Osteoblast (primary cell): ENCODE measurements around the gene CIC. TPM values are rescaled to one million over a fixed set of nuclear protein-coding genes. Genes with fewer than 3 reads are reported as not detected.
"Not testable (repeated sequence)": the region's sequence is repeated elsewhere in the genome, so short reads cannot be mapped to it uniquely, and the experiment has no call there.

Experiments used
- DNase-seq: peaks from one replicate; pipeline ENCODE4 v3.0.0; 2011; ENCODE audit warnings: low spot score, mixed read lengths; ENCODE audit not compliant: insufficient read length; ENCODE audit errors: missing footprints
- H2AFZ ChIP-seq: 2 replicates; pipeline ENCODE4 v1.6.0; 2011; ENCODE audit warnings: mild to moderate bottlenecking, low read length
- H3K27ac ChIP-seq: 2 replicates; pipeline ENCODE4 v1.5.1; 2011; ENCODE audit warnings: mild to moderate bottlenecking, low read depth, low read length, moderate library complexity
- H3K27me3 ChIP-seq: 2 replicates; pipeline ENCODE4 v1.6.0; 2012; ENCODE audit warnings: mild to moderate bottlenecking, control low read depth, inconsistent platforms, low read length, moderate library complexity; ENCODE audit not compliant: insufficient read depth
- H3K36me3 ChIP-seq: 2 replicates; pipeline ENCODE4 v1.5.1; 2011; ENCODE audit warnings: mild to moderate bottlenecking, low read length, control low read depth, moderate library complexity; ENCODE audit not compliant: insufficient read depth
- H3K4me1 ChIP-seq: 2 replicates; pipeline ENCODE4 v1.5.1; 2011; ENCODE audit warnings: mild to moderate bottlenecking, low read length, control low read depth, moderate library complexity; ENCODE audit not compliant: insufficient read depth
- H3K4me2 ChIP-seq: 2 replicates; pipeline ENCODE4 v1.6.0; 2011; ENCODE audit warnings: mild to moderate bottlenecking, low read length; ENCODE audit not compliant: insufficient read depth
- H3K4me3 ChIP-seq: fragments of 200-600 bp; sonication (generic); 3 replicates; pipeline ENCODE4 v1.5.1; 2012; ENCODE audit warnings: mild to moderate bottlenecking, low read length, inconsistent platforms; ENCODE audit not compliant: insufficient read depth
- H3K79me2 ChIP-seq: 2 replicates; pipeline ENCODE4 v1.6.0; 2012; ENCODE audit warnings: mild to moderate bottlenecking, low read length, control low read depth, inconsistent platforms; ENCODE audit not compliant: insufficient read depth
- H3K9me3 ChIP-seq: 2 replicates; pipeline ENCODE4 v1.5.1; 2011; ENCODE audit warnings: low read depth, low read length, control low read depth
- H4K20me1 ChIP-seq: 2 replicates; pipeline ENCODE4 v1.6.0; 2012; ENCODE audit warnings: mild to moderate bottlenecking, low read length, control low read depth; ENCODE audit not compliant: insufficient read depth
- total RNA-seq: library from RNA; depleted of rRNA; stranded (reverse); fragments of >200 nt; gene quantifications from 2 replicates; pipeline ENCODE4 v1.2.3, GENCODE V29; 2012
- TF ChIP-seq, protein P1 (sequence below): IDR thresholded peaks from 2 replicates; pipeline ENCODE4 v1.5.1; 2011; ENCODE audit warnings: mild to moderate bottlenecking, low read depth, low read length, moderate library complexity; ENCODE audit errors: extremely low read depth

Gene CIC
- total RNA-seq, 1 donor = 39.1 TPM

DNA sequence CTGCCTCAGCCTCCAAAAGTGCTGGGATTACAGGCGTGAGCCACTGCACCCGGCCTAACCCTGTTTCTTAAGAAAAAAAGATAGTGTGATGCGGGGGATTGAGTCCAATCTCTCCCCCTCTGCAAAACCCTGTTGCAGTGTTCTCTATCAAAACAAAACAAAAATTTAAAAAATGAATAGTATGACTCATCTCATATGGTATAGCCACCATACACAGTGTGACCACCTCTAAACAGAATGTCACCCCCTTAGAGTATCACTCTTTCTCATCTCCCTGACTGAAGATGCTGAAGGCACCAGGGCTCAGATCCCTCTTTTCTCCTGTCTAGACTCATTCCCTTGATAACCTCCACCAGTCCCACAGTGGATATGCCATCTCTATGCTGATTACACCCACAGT is 7.3 kb upstream of the CIC start:
- no peak overlapping the region for H3K4me3 ChIP-seq
- H3K79me2 ChIP-seq = no peaks in the 10 kb centered on the region
- H3K9me3 ChIP-seq = no peaks in the 10 kb centered on the region
- no peak overlapping the region for H3K27ac ChIP-seq
- no peaks in the 10 kb centered on the region for H4K20me1 ChIP-seq
- TF ChIP-seq, protein P1, sequence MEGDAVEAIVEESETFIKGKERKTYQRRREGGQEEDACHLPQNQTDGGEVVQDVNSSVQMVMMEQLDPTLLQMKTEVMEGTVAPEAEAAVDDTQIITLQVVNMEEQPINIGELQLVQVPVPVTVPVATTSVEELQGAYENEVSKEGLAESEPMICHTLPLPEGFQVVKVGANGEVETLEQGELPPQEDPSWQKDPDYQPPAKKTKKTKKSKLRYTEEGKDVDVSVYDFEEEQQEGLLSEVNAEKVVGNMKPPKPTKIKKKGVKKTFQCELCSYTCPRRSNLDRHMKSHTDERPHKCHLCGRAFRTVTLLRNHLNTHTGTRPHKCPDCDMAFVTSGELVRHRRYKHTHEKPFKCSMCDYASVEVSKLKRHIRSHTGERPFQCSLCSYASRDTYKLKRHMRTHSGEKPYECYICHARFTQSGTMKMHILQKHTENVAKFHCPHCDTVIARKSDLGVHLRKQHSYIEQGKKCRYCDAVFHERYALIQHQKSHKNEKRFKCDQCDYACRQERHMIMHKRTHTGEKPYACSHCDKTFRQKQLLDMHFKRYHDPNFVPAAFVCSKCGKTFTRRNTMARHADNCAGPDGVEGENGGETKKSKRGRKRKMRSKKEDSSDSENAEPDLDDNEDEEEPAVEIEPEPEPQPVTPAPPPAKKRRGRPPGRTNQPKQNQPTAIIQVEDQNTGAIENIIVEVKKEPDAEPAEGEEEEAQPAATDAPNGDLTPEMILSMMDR = no peak
- H3K4me1 ChIP-seq = no peaks in the 10 kb centered on the region
- no peak overlapping the region for H3K4me2 ChIP-seq
- no peak for DNase-seq
- H2AFZ ChIP-seq = no peak overlapping the region
- H3K36me3 ChIP-seq = no peaks in the 10 kb centered on the region
- no peaks in the 10 kb centered on the region for H3K27me3 ChIP-seq

DNA sequence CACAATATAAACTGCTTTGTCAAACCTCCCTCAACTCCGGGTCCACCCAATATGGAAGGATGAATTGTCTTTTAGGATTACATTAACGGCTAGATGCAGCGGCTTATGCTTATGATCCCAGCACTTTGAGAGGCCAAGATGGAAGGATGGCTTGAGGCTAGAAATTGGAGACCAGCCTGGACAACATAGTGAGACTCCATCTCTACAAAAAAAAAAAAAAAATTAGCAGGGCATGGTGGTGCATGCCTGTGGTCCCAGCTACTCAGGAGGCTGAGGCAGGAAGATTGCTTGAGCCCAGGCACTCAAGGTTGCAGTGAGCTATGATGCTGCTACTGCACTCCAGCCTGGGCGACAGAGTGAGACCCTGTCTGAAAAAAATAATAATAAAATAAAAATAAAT is 2.9 kb upstream of the CIC start:
- not testable (repeated sequence) for H3K4me3 ChIP-seq

DNA sequence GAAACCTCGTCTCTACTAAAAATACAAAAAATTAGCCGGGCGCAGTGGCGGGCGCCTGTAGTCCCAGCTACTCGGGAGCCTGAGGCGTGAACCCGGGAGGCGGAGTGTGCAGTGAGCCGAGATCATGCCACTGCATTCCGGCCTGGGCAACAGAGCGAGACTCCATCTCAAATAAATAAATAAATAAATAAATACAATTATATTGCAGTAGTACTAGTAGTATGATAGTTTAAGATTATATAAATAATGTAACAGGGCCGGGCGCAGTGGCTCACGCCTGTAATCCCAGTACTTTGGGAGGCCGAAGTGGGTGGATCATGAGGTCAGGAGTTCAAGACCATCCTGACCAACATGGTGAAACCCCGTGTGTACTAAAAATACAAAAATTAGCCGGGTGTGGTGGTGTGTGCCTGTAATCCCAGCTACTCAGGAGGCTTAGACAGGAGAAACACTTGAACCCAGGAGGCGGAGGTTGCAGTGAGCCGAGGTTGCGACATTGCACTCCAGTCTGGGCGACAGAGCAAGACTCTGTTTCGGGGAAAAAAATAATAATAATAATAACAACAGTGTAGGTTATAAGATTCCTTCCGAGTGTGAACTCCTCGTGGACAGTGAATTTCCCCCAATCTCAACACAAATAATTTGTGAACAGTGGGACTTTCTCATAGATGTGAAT is 2.0 kb upstream of the CIC start:
- not testable (repeated sequence) for H3K27me3 ChIP-seq, DNase-seq, H3K36me3 ChIP-seq, H3K27ac ChIP-seq, H4K20me1 ChIP-seq, H3K4me3 ChIP-seq, H3K9me3 ChIP-seq
- Histone ChIP-seq H2AFZ (peak overlapping the region; percentile 99), H3K4me1 (peaks cover 28% of the 10 kb centered on the region), H3K4me2 (peak overlapping the region; percentile 99), H3K79me2 (peaks cover 26% of the 10 kb centered on the region)

More for the DNA sequence above, 2.9 kb upstream of the CIC start:
- not testable (repeated sequence) for H4K20me1 ChIP-seq, H3K4me2 ChIP-seq, DNase-seq, H3K27me3 ChIP-seq, H3K9me3 ChIP-seq, H3K27ac ChIP-seq, H3K36me3 ChIP-seq, H2AFZ ChIP-seq
- peaks cover 16% of the 10 kb centered on the region for H3K79me2 ChIP-seq
- peaks cover 23% of the 10 kb centered on the region for H3K4me1 ChIP-seq

DNA sequence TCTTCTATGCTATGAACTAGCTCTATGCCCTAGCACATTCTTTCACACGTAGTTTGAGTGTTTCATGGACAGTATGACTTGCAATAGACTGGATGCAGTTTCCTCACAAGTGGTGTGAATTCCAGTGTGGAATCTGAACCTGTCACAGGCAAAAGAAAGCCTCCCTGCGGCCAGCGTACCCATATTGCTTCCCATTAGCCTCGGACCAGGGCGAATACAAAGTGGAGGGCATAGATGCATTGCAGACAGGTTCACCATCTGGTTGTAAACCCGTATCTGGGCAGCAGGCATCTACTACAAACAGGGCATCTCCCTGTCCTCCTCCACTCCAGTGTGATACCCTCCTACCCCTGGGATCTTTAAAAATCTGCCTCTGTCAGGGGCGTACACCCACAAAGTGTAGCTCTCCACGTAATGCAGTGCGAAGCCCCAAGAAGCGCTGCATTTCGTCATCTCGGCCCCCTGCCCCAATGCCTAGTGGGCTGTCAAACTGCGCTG is 1.4 kb upstream of the CIC start:
- H3K4me3 ChIP-seq = peak overlapping the region; percentile 92
- no peaks in the 10 kb centered on the region for H3K27me3 ChIP-seq
- peak overlapping the region; percentile 99 for H2AFZ ChIP-seq
- peak overlapping the region; percentile 99 for H3K4me2 ChIP-seq
- peak overlapping the region; percentile 100 for H3K27ac ChIP-seq
- H3K36me3 ChIP-seq = peaks cover 5% of the 10 kb centered on the region
- peaks cover 2% of the 10 kb centered on the region for H4K20me1 ChIP-seq
- H3K4me1 ChIP-seq = peaks cover 28% of the 10 kb centered on the region
- DNase-seq = no peak
- TF ChIP-seq, protein P1 = no peak
- no peaks in the 10 kb centered on the region for H3K9me3 ChIP-seq
- H3K79me2 ChIP-seq = peaks cover 32% of the 10 kb centered on the region

DNA sequence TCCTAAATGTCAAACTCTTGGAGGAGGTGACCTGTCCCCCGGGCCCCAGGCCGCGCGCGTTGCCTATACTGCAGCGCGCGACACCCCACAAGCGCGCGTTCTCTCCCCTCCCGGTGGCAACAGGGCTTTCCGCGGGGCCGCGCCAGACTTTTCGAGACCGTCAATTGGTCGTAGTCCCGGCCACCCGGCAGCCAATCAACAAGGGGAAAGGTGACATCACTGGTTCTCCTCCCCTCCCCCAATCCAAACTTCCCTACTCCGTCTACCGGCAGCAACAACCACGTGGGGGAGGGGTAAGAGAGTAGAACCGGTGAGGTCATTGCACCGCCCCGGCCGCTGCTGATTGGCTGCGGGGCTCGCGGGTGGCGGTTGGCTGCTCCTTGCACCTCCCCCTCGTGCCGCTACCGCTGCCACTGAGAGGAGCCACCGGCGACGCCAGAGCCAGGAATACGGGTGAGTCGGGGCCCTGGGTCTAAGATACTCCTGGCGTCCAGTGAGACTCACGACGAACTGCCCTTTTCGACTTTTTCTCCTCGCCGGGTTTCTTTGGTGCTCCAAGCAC is 829 bp upstream of the CIC start:
- Histone ChIP-seq H3K27me3 (no peaks in the 10 kb centered on the region), H2AFZ (peak overlapping the region; percentile 99), H3K4me3 (peak overlapping the region; percentile 92), H3K27ac (peak overlapping the region; percentile 100), H3K9me3 (no peaks in the 10 kb centered on the region), H4K20me1 (peaks cover 3% of the 10 kb centered on the region), H3K4me1 (peaks cover 28% of the 10 kb centered on the region), H3K4me2 (peak overlapping the region; percentile 99), H3K79me2 (peaks cover 37% of the 10 kb centered on the region), H3K36me3 (peaks cover 8% of the 10 kb centered on the region)
- TF ChIP-seq, protein P1 = no peak
- peak; percentile 99 for DNase-seq
